HEK293T (cell line): Measurements from ENCODE around the gene GREM2.

ENCODE experiments used
- CTCF ChIA-PET: fragments of 350-600 bp; formaldehyde crosslinking; extraction: SDS; loops from one replicate; lab custom pipeline; 2021; ENCODE audit warnings: antibody characterized with exemption, inconsistent platforms; lab: Yijun Ruan, JAX
- POLR2A ChIA-PET: fragments of 350-600 bp; formaldehyde crosslinking; extraction: SDS; loops from one replicate; lab custom pipeline; 2020; ENCODE audit warnings: antibody characterized with exemption, inconsistent platforms; lab: Yijun Ruan, JAX
- DNase-seq: peaks from one replicate; pipeline ENCODE4 v3.0.0; 2012; ENCODE audit warnings: mixed read lengths; ENCODE audit errors: extremely low spot score
- ARNT ChIP-seq: fragments of 450-650 bp; IDR thresholded peaks from 2 replicates; pipeline ENCODE4 v1.6.1; 2017; ENCODE audit warnings: mild to moderate bottlenecking
- BHLHE40 ChIP-seq: fragments of 450-650 bp; IDR thresholded peaks from 2 replicates; pipeline ENCODE4 v1.6.1; 2016; ENCODE audit warnings: mild to moderate bottlenecking, moderate library complexity, borderline replicate concordance
- CTBP1 ChIP-seq: fragments of 450-650 bp; IDR thresholded peaks from 2 replicates; pipeline ENCODE4 v1.6.1; 2016; ENCODE audit warnings: borderline replicate concordance
- ELF4 ChIP-seq: fragments of 450-650 bp; IDR thresholded peaks from 2 replicates; pipeline ENCODE4 v1.6.1; 2017; ENCODE audit warnings: antibody characterized with exemption
- FOXA1 ChIP-seq: fragments of 450-650 bp; IDR thresholded peaks from 2 replicates; pipeline ENCODE4 v1.6.1; 2016; ENCODE audit warnings: mild to moderate bottlenecking
- FOXK2 ChIP-seq: fragments of 450-650 bp; IDR thresholded peaks from 2 replicates; pipeline ENCODE4 v1.6.1; 2016; ENCODE audit warnings: mild to moderate bottlenecking
- FOXM1 ChIP-seq: fragments of 450-650 bp; IDR thresholded peaks from 2 replicates; pipeline ENCODE4 v1.6.1; 2017; ENCODE audit warnings: mild to moderate bottlenecking, borderline replicate concordance
- HDGF ChIP-seq: fragments of 450-650 bp; IDR thresholded peaks from 2 replicates; pipeline ENCODE4 v1.6.1; 2017; ENCODE audit warnings: antibody characterized with exemption, borderline replicate concordance
- L3MBTL2 ChIP-seq: fragments of 450-650 bp; conservative IDR thresholded peaks from 2 replicates; pipeline ENCODE4 v1.6.1; 2016; ENCODE audit warnings: mild to moderate bottlenecking
- LEF1 ChIP-seq: fragments of 450-650 bp; IDR thresholded peaks from 2 replicates; pipeline ENCODE4 v1.6.1; 2017; ENCODE audit warnings: mild to moderate bottlenecking, borderline replicate concordance
- NFRKB ChIP-seq: fragments of 450-650 bp; IDR thresholded peaks from 2 replicates; pipeline ENCODE4 v1.6.1; 2016; ENCODE audit warnings: mild to moderate bottlenecking, moderate library complexity
- SP1 ChIP-seq: fragments of 450-650 bp; IDR thresholded peaks from 2 replicates; pipeline ENCODE4 v1.6.1; 2017
- SUZ12 ChIP-seq: fragments of 450-650 bp; IDR thresholded peaks from 2 replicates; pipeline ENCODE4 v1.6.1; 2016; ENCODE audit warnings: mild to moderate bottlenecking
- TARDBP ChIP-seq: fragments of 450-650 bp; IDR thresholded peaks from 2 replicates; pipeline ENCODE4 v1.6.1; 2016
- ZNF384 ChIP-seq: fragments of 450-650 bp; IDR thresholded peaks from 2 replicates; pipeline ENCODE4 v1.6.1; 2016
- TF ChIP-seq, protein P1 (sequence below): fragments of 450-650 bp; IDR thresholded peaks from 2 replicates; pipeline ENCODE4 v1.6.1; 2016

The GREM2 gene

DNA sequence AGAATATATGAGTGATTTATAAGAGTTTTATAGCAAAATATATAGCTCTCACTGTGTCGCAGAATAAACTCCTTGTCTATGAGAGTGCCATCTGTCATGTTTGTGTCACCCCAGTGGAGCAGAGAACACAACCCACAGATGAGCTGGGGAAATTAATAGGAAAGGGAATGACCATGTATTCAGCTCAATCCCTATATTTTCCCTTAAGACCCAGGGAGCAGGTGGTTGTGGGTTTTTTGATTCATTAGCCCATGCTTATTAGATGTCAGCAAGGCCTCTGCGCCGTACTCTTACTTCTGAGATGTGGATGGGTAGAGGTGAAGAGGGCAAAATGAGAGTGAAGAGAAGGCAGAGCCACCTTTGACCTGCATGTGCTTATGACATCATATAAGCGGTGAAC lies 4.1 kb upstream of the GREM2 start:
- TF ChIP-seq ARNT (no peak), ZNF384 (no peak), L3MBTL2 (no peak), TARDBP (no peak), FOXM1 (no peak), LEF1 (no peak), BHLHE40 (no peak), SP1 (no peak), FOXA1 (no peak), SUZ12 (no peak), NFRKB (no peak), CTBP1 (no peak)
- TF ChIP-seq, protein P1, sequence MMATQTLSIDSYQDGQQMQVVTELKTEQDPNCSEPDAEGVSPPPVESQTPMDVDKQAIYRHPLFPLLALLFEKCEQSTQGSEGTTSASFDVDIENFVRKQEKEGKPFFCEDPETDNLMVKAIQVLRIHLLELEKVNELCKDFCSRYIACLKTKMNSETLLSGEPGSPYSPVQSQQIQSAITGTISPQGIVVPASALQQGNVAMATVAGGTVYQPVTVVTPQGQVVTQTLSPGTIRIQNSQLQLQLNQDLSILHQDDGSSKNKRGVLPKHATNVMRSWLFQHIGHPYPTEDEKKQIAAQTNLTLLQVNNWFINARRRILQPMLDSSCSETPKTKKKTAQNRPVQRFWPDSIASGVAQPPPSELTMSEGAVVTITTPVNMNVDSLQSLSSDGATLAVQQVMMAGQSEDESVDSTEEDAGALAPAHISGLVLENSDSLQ: no peak; the same call in 1 of the 2 replicates
- POLR2A ChIA-PET: no interaction called here
- DNase-seq: no peak
- CTCF ChIA-PET: interaction anchor here (1.0 kb wide), 1 partner anchor 55 kb away, joined by 3 read pairs; no protein-coding TSS in a partner anchor

- TF ChIP-seq NFRKB (no peak), HDGF (no peak), FOXM1 (no peak), ELF4 (no peak), LEF1 (no peak), BHLHE40 (no peak), SUZ12 (no peak), ZNF384 (no peak), L3MBTL2 (no peak), ARNT (no peak), CTBP1 (no peak), SP1 (no peak), FOXA1 (no peak), FOXK2 (no peak), TARDBP (no peak)
- TF ChIP-seq, protein P1: no peak
- CTCF ChIA-PET: interaction anchor here (0.6 to 0.7 kb wide), 2 partner anchors 17 to 576 kb away, joined by 3 to 4 read pairs; no protein-coding TSS in a partner anchor
- no peak for DNase-seq
- POLR2A ChIA-PET: no interaction called here
Observed at GRCh38 chr1:240613356-240614142, 1.6 kb upstream of the GREM2 start.

DNA sequence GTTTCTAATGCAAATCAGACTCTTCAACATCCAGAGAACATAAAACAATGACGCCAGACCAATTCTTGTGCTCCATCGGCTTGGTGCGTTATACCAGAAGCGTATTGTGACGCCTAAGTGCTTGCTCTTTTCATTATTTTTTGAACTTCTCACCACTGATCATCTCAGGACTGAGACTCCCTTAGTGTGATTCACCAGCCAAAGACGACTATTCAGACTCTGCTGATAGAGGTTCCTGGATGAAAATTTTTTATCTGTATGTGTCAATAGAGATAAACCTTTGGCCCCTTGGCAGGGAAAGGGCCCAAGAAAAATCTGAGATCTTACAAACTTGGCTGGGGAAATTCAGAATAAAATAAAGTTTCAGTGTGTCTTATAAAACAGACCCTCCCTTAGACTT lies 856 bp upstream of the GREM2 start:
- TF ChIP-seq TARDBP: no peak
- TF ChIP-seq ARNT: no peak
- no peak for TF ChIP-seq CTBP1
- TF ChIP-seq ZNF384: no peak
- no peak for TF ChIP-seq LEF1
- no peak for TF ChIP-seq HDGF
- TF ChIP-seq L3MBTL2: no peak
- no peak for TF ChIP-seq SP1
- TF ChIP-seq NFRKB: no peak
- no peak for TF ChIP-seq FOXK2
- TF ChIP-seq SUZ12: no peak
- TF ChIP-seq FOXA1: no peak
- TF ChIP-seq, protein P1: no peak
- TF ChIP-seq FOXM1: no peak
- no peak for TF ChIP-seq BHLHE40
- TF ChIP-seq ELF4: no peak
- CTCF ChIA-PET: interaction anchor here (1.1 kb wide), 1 partner anchor 423 kb away, joined by 3 read pairs; no protein-coding TSS in a partner anchor
- POLR2A ChIA-PET: no interaction called here
- no peak for DNase-seq

DNA sequence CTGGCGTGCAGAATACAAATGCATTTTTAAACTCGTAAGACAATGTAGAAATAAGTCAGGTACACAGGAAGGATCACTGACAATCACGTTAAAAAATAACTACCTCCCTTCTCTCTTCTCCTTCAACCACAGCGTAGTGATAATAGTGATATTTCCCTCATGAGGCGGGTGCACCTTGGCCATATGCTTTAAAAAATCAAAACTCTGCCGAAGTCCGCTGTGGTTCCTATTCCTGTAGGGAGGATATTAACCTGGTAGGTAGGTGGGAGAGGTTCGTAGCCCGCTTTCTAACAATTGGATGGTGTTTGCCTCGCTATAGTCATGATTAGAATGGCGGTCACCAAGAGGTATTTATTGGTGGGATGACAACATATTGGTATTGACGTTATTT lies 732 bp downstream of the GREM2 start:
- DNase-seq: no peak
- POLR2A ChIA-PET: no interaction called here
- CTCF ChIA-PET: no interaction called here
- TF ChIP-seq ARNT (no peak), FOXK2 (no peak), FOXA1 (no peak), SP1 (no peak), HDGF (no peak), LEF1 (no peak), L3MBTL2 (peak; percentile 69)
- TF ChIP-seq, protein P1: no peak

DNA sequence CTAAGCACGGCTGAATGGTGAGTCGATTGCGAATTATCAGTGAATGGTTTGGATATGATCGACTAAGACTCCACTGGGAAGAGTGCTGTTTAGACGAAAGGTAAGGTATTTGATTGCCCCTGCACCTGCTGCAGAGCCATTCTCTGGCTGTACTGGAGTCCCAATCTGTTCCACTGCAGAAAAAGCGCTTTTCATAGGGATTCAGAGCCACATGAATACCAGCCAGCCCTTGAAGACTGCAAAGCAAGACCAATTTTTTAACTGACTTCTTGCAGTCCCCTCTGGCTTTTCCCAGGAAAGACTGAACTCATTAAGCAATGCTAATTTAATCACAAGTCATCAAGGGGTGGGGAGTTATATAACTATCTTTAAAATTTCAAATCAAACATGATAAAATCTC lies 1.3 kb downstream of the GREM2 start:
- TF ChIP-seq TARDBP: no peak
- TF ChIP-seq SUZ12: no peak
- TF ChIP-seq HDGF: no peak
- TF ChIP-seq ELF4: no peak
- TF ChIP-seq L3MBTL2: no peak
- no peak for TF ChIP-seq FOXM1
- TF ChIP-seq ZNF384: no peak
- no peak for TF ChIP-seq ARNT
- ChIA-PET POLR2A (interaction anchor here (1.3 kb wide), 1 partner anchor 519 kb away, joined by 3 read pairs; the partner anchor contains the start of gene FMN2), CTCF (no interaction called here)
- DNase-seq: no peak
